IMR-90 (cell line): ENCODE results near the gene VWA8. TPM values are rescaled to one million over a fixed set of nuclear protein-coding genes. Genes with fewer than 3 reads are reported as not detected.
A peak's percentile ranks its signal among the peaks of the same experiment; 100 is the strongest.

ENCODE experiments used
- ATAC-seq: fragments of 200-7000 bp; cut with Tn5 transposase; 2 replicates; pipeline ENCODE4 v1.9.1; 2020; ENCODE audit warnings: low read depth, mild to moderate bottlenecking, moderate library complexity
- BruUV-seq: library from RNA; stranded (reverse); fragments of 400-500 nt; replicated peaks from 2 replicates; lab custom pipeline; 2021; lab: Mats Ljungman, UMichigan
- CTCF ChIA-PET: fragments of 300-600 bp; formaldehyde crosslinking; extraction: SDS; loops from one replicate; lab custom pipeline; 2021; ENCODE audit warnings: antibody characterized with exemption; lab: Yijun Ruan, JAX
- POLR2A ChIA-PET: fragments of 300-600 bp; sonication (Branson Sonifier 250); formaldehyde crosslinking; loops from one replicate; lab custom pipeline; 2022; ENCODE audit warnings: antibody characterized with exemption; ENCODE audit not compliant: unreplicated experiment; lab: Charles Lee
- DNase-seq: peaks from one replicate; pipeline ENCODE4 v3.0.0; 2013
- H2AFZ ChIP-seq: replicated peaks from 2 replicates; pipeline ENCODE3; 2013; ENCODE audit warnings: low read length, mild to moderate bottlenecking; ENCODE audit not compliant: poor library complexity
- H2AK5ac ChIP-seq: 2 replicates; pipeline ENCODE4 v1.6.1; 2013; ENCODE audit warnings: low read depth, low read length, inconsistent platforms
- H2AK9ac ChIP-seq: replicated peaks from 2 replicates; pipeline ENCODE3; 2013; ENCODE audit warnings: mild to moderate bottlenecking, low read depth, low read length, moderate library complexity; ENCODE audit not compliant: poor library complexity
- H2BK120ac ChIP-seq: 2 replicates; pipeline ENCODE4 v1.6.1; 2013; ENCODE audit warnings: low read depth, low read length, inconsistent platforms
- H2BK15ac ChIP-seq: 3 replicates; pipeline ENCODE4 v1.6.1; 2013; ENCODE audit warnings: low read depth, low read length, inconsistent platforms
- H2BK20ac ChIP-seq: 2 replicates; pipeline ENCODE4 v1.6.1; 2013; ENCODE audit warnings: low read depth, mild to moderate bottlenecking, inconsistent platforms, low read length, moderate library complexity
- H2BK5ac ChIP-seq: 2 replicates; pipeline ENCODE4 v1.6.1; 2013; ENCODE audit warnings: mild to moderate bottlenecking, low read depth, low read length, inconsistent platforms; ENCODE audit not compliant: poor library complexity, severe bottlenecking
- H3K14ac ChIP-seq: replicated peaks from 2 replicates; pipeline ENCODE4 v1.6.1; 2013; ENCODE audit warnings: low read depth, low read length, inconsistent platforms
- H3K18ac ChIP-seq: 2 replicates; pipeline ENCODE4 v1.6.1; 2013; ENCODE audit warnings: low read depth, low read length, control low read depth
- H3K23ac ChIP-seq: 2 replicates; pipeline ENCODE4 v1.6.1; 2013; ENCODE audit warnings: low read depth, low read length, inconsistent platforms
- H3K27ac ChIP-seq: 2 replicates; pipeline ENCODE4 v1.5.1; 2013; ENCODE audit warnings: mild to moderate bottlenecking, control low read depth, low read length; ENCODE audit not compliant: insufficient read depth
- H3K27me3 ChIP-seq: 2 replicates; pipeline ENCODE4 v1.6.1; 2013; ENCODE audit warnings: low read length; ENCODE audit not compliant: control insufficient read depth, insufficient read depth
- H3K36me3 ChIP-seq: 2 replicates; pipeline ENCODE4 v1.6.1; 2013; ENCODE audit warnings: low read length, mixed read lengths; ENCODE audit not compliant: control insufficient read depth, insufficient read depth
- H3K4ac ChIP-seq: 2 replicates; pipeline ENCODE4 v1.6.1; 2013; ENCODE audit warnings: low read depth, low read length, inconsistent platforms
- H3K4me1 ChIP-seq: 2 replicates; pipeline ENCODE4 v1.6.1; 2013; ENCODE audit warnings: low read length, mixed read lengths; ENCODE audit not compliant: control insufficient read depth, insufficient read depth
- H3K4me2 ChIP-seq: 2 replicates; pipeline ENCODE4 v1.6.1; 2013; ENCODE audit warnings: low read depth, mild to moderate bottlenecking, control low read depth, low read length, moderate library complexity
- H3K4me3 ChIP-seq: 2 replicates; pipeline ENCODE4 v1.5.1; 2013; ENCODE audit warnings: low read depth, mild to moderate bottlenecking, control low read depth, low read length, moderate library complexity; ENCODE audit not compliant: insufficient read depth
- H3K56ac ChIP-seq: 2 replicates; pipeline ENCODE4 v1.6.1; 2013; ENCODE audit warnings: low read length, inconsistent platforms; ENCODE audit not compliant: insufficient read depth; ENCODE audit errors: extremely low read depth
- H3K79me1 ChIP-seq, 2 experiments: 2 replicates each; pipeline ENCODE4 v1.6.1; 2013; ENCODE audit warnings: low read length in 2 of 2, inconsistent platforms in 1 of 2, low read depth in 1 of 2
- H3K9ac ChIP-seq: 2 replicates; pipeline ENCODE4 v1.6.1; 2013; ENCODE audit warnings: low read depth, low read length, control low read depth
- H3K9me1 ChIP-seq: 2 replicates; pipeline ENCODE4 v1.6.1; 2013; ENCODE audit warnings: low read length, inconsistent platforms; ENCODE audit not compliant: insufficient read depth
- H3K9me3 ChIP-seq: 2 replicates; pipeline ENCODE4 v1.6.1; 2013; ENCODE audit warnings: low read length; ENCODE audit not compliant: control insufficient read depth, insufficient read depth
- H4K20me1 ChIP-seq: 2 replicates; pipeline ENCODE4 v1.6.1; 2013; ENCODE audit warnings: low read length, inconsistent platforms; ENCODE audit not compliant: insufficient read depth
- H4K5ac ChIP-seq: 2 replicates; pipeline ENCODE4 v1.6.1; 2013; ENCODE audit warnings: mild to moderate bottlenecking, low read depth, low read length, control low read depth
- H4K8ac ChIP-seq, 2 experiments: 2 replicates each; pipeline ENCODE4 v1.6.1; 2013; ENCODE audit warnings: low read depth in 2 of 2, low read length in 2 of 2, control low read depth in 1 of 2, inconsistent platforms in 1 of 2
- H4K91ac ChIP-seq: 2 replicates; pipeline ENCODE4 v1.6.1; 2013; ENCODE audit warnings: low read depth, low read length, inconsistent platforms; ENCODE audit not compliant: insufficient read depth
- NFE2L2 ChIP-seq: fragments of 150-350 bp; IDR thresholded peaks from 2 replicates; pipeline ENCODE4 v1.6.1; 2016; ENCODE audit warnings: low read depth, mild to moderate bottlenecking, low read length
- WGBS, 2 experiments: methylation state at CpG; one replicate each; pipeline versions ENCODE4 v1.1.5 to v1.1.7; 2013; ENCODE audit warnings: missing lambda C conversion rate in 2 of 2; ENCODE audit not compliant: insufficient read length in 1 of 2; ENCODE audit errors: extremely low coverage in 2 of 2; 5-methylcytosine and 5-hydroxymethylcytosine counted together
- dilution Hi-C: fragments of 300-500 bp; cut with HindIII; formaldehyde crosslinking; loops from one replicate; pipeline ENCODE4 v1.14.3; 2018; ENCODE audit warnings: low sequenced_read_pairs; ENCODE audit not compliant: unreplicated experiment
- in situ Hi-C: fragments of 300-500 bp; cut with MboI; formaldehyde crosslinking; loops from 3 replicates; pipeline ENCODE4 v1.14.3; 2019; ENCODE audit warnings: low sequenced_read_pairs, inconsistent platforms, mixed read lengths
- intact Hi-C: fragments of 100-400 bp; cut with micrococcal nuclease; formaldehyde crosslinking; loops from 2 replicates; pipeline ENCODE4 v1.10.0; 2022
- polyA plus RNA-seq, 3 experiments: library from polyadenylated mRNA; depleted of rRNA; stranded (reverse); fragments of >200 nt; gene quantifications; 2 replicates each; pipeline ENCODE4 v1.2.3, GENCODE V29; 2012; ENCODE audit warnings: low replicate concordance in 1 of 3
- total RNA-seq: library from RNA; depleted of rRNA; stranded (reverse); fragments of >200 nt; gene quantifications from 2 replicates; pipeline ENCODE4 v1.2.3, GENCODE V29; 2012

Gene VWA8
- total and polyA plus RNA-seq, 2 of the 4 experiments (the other 2 are of a cell fraction), result 5.9 to 18.3 TPM

DNA sequence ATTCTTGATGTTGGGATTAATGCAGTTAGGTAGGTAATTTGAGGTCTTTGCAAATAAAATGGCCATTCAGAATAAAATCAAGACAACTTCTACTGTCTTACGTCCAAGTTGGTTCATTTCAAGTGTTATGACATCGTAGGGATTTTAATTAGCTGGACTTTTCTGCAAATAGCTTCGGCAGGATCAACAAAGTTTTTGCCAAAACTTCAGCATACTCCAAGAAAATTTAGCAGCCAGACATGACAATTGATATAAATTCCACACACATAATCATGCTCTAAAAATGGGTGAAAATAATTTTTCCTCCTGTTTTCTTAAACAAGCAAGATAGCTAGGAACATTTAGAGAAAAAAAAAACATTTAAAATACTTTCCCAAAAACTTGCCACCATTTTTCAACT is 344.8 kb downstream of the VWA8 start:
- Histone ChIP-seq H2BK20ac (peak overlapping the region; percentile 71; the same call in 1 of the 2 replicates), H4K91ac (0 out of 2 replicates have a peak overlapping the region, but pooled peaks have one; percentile 28), H4K5ac (peak overlapping the region; percentile 5; the same call in 1 of the 2 replicates), H3K9me1 (peaks cover 19% of the 10 kb centered on the region), H3K4ac (peak overlapping the region; percentile 88; the same call in 1 of the 2 replicates), H3K4me2 (no peak overlapping the region), H3K9me3 (no peaks in the 10 kb centered on the region), H3K9ac (no peak overlapping the region), H4K8ac (no peak overlapping the region), H2BK15ac (peak overlapping the region; percentile 91; the same call in 2 of the 3 replicates), H2AFZ (no peak overlapping the region), H4K20me1 (no peaks in the 10 kb centered on the region), H3K23ac (no peak overlapping the region), H2AK9ac (no peak overlapping the region), H3K18ac (peak overlapping the region; percentile 48; the same call in 1 of the 2 replicates), H2AK5ac (no peak overlapping the region), H3K79me1 (peaks cover 0 to 19% of the 10 kb centered on the region in 2 experiments; a peak in 2 of 4 replicates), H3K4me1 (peaks cover 18% of the 10 kb centered on the region), H3K27me3 (no peaks in the 10 kb centered on the region), H3K4me3 (no peak overlapping the region), H2BK120ac (peak overlapping the region; percentile 86; the same call in 1 of the 2 replicates), H3K36me3 (0 out of 2 replicates have a peak, but pooled peaks cover 2% of the 10 kb centered on the region), H3K27ac (no peak overlapping the region), H3K56ac (no peak overlapping the region), H3K14ac (peak overlapping the region; percentile 93; the same call in 1 of the 2 replicates), H2BK5ac (no peak overlapping the region)
- dilution Hi-C loops (no loop called here), in situ Hi-C loops (no loop called here), intact Hi-C loops (no loop called here)
- POLR2A ChIA-PET, result no interaction called here
- ATAC-seq, result no peak
- DNase-seq, result no peak
- no peak for TF ChIP-seq NFE2L2
- WGBS, 2 experiments, result no CpG with 5 or more reads among the region's 3 CpGs
- BruUV-seq, result no TSS peak
- CTCF ChIA-PET, result no interaction called here
